ENCODE data around the gene GOLGA3. TPM values are rescaled to one million over a fixed set of nuclear protein-coding genes. Genes with fewer than 3 reads are reported as not detected.
"Not testable (repeated sequence)": the region's sequence is repeated elsewhere in the genome, so short reads cannot be mapped to it uniquely, and the experiment has no call there.

The GOLGA3 gene
- total RNA-seq, 2 donors from 2014 or later = 81.4 to 88.6 TPM

DNA sequence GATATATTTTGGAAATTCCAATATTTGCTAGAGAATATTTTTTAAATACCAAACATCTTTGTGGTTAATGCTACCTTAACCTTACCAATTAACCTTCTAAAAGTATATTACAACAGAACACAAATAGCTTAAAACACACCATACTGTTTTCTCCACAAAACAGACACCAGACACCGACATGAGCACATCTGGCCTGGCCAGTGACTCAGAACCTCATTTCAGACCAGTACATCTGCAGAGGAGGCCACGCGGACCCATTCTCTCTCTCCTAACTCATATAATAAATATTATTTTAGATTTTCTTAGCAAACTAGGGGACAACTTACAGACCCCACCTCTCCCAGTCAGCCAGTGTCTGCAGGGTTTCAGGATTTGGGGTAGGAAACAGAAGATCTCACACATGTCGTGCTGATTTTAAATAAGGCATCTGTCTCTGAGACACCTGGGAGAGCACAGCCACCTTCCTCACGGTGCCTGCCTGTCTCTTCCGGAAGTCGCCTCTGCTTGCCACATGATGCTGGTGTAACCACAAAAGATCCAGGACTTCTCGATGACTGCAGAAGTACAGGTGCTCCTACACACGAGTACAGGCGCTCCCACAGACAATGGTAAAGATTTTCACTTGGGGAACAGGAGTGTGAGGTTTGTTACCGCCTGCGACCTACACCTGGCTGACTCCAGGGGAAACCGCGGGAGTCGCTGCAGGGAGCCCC lies 57.4 kb downstream of the GOLGA3 start:
- ATAC-seq = no peak
- intact Hi-C loops (cut with DNase I, micrococcal nuclease) = no loop called here
- DNase-seq = peak in 1 of 2 donors; percentile 28

DNA sequence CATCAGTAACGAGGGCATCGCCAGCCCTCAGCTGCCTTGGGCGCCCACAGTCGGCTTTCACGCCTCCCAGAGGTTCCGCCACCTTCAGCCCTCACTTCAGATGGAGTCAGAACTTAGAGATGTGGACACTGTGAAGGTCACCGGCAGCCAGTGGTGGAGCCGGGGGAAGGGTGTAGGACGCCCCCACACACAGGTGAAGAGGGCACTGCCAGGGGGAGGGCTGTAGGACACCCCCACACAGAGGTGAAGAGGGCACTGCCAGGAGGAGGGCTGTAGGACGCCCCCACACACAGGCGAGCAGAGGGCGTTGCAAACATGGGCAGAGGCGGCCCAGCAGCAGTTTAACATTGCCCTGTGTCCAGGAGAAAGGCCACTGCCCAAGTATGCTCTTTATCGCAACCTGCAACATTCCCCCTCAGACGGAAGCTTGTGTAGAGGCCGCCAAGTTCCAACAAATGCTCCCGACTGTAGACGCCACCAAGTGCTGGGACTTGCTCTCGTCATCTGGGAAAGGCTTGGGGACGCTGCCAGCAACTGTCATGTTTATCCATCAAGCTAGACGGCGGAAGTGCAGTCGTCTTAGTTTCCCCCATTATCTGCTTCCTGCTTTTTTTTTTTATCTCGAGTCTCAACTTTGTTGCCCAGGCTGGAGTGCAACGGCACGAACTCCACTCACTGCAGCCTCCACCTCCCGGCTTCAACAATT lies 62.1 kb downstream of the GOLGA3 start:
- intact Hi-C loops (cut with DNase I, micrococcal nuclease) = no loop called here
- peak; percentile 14 for ATAC-seq
- DNase-seq = peak; percentile 52 to 60

DNA sequence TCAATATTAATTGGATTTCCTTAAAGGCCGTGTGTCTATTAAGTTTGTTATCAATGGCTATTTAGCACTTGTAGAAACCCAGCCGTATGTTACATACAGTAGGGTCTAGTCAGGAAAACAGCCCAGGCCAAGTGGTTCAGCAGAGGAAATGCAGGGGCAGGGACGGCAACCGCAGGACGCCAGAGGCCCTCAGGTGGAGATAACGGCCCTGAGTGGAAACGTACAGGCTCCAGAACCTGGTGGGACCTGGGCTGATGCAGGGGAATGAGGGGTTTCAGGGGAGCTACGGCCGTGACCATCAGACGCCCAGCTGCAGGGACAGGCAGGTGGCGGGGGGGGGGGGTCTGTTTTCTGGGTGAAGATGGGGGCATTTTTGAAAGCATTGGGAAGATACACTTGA lies 63.3 kb downstream of the GOLGA3 start:
- intact Hi-C loops (cut with DNase I, micrococcal nuclease) = no loop called here
- no peak for DNase-seq
- ATAC-seq = no peak

DNA sequence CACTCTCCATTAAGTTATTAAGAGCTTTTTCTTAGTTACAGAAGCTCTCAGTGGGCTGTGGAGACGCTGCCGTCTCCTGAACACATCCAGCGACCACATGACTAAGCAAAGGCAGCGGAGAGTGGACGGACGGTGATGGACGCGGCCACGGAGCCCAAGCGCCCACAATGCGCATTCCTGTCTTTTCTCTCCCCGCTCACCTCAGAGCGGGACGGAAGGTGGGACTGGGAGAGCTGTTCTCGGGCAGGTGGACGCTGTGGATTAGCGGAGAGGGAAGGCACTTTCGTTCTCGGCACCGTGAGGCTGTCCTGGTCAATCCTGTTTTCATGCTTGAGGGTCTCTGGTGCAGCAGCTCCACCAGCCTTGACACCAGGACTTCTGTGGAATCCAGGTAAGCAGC lies 64.4 kb downstream of the GOLGA3 start:
- ATAC-seq = no peak
- intact Hi-C loops (cut with DNase I, micrococcal nuclease) = no loop called here
- DNase-seq = no peak

DNA sequence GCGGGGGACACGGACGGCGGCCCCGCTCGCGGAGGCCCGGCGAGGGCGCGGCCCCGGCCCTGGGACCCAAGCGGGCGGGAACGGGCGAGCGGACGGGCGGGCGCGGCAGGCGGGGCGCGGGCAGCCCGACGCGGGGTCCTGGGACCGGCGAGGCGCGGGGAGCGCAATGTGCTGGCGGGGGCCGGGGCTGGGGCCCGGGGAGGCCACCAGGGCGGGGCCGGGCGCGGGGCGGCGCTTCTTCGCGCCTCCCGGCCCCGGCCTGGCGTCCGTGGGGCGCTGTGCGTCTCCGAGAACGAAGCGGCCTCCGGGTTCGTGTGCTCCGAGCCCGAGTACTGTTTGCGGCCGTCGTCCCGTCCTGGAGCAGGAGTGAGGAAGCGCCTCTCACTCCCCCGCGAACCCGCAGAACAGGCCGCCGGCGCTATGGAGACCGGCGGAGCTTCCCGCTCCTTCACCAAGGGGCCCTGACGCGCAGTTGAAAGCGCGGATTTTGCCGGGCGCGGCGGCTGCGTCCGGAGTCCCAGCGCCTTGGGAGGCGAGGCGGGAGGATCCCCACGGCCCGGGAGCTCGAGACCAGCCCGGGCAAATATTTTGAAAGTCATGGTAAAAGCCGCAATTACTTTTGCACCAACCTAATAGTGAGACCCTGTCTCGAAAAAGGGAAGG lies 66.6 kb downstream of the GOLGA3 start:
- intact Hi-C loops (cut with DNase I, micrococcal nuclease) = no loop called here
- peak; percentile 84 for DNase-seq
- peak; percentile 89 for ATAC-seq

DNA sequence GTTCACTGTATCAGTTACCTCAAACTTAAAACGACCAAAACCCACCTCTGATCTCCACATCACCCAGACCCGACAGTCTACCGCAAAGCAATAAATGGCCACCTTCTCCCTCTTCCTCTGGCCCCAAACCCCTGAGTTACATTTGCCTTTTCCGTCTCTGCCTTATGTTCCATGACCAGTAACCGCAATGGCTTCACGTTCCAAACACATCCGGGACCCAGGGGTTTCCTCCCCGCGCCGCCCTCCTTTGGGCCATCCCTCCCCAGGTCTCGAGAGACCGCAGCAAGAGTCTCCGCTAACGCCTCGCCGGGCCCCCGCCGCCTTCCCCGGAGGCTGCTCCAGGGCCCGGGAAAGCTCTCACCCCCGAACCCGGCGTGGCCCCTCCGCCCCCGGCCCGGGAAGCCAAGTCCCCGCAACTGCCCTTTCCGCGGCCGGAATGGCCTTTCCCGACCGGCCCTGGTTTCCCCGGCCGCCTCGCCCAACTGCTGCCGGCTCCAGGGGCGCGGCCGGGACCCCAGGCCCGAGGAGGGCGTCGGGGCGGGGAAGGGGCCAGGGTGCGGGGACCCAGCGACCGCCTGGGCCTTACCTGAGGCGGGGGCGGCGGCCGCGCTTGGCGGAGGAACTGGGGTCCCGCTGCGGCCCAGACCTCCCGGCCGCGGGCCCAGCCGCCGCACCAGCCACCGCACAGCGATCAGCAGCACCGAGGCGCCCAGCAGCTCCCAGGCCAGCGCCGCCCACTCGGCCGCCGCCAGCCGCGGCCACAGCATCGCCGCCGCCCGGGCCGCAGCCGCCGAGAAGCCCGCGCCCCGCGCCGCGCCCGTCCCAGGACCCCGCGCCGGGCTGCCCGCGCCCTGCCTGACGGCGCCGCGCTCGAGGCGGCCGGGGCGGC lies 67.4 kb downstream of the GOLGA3 start, which contains the start of gene ANKLE2:
TSS of gene ANKLE2 (minus strand) at position 801 of the 889 bp plus-strand sequence. CDS start at position 767, 34 bp downstream.
- intact Hi-C loops (cut with DNase I, micrococcal nuclease) = no loop called here
- DNase-seq = peak; percentile 50 to 67

DNA sequence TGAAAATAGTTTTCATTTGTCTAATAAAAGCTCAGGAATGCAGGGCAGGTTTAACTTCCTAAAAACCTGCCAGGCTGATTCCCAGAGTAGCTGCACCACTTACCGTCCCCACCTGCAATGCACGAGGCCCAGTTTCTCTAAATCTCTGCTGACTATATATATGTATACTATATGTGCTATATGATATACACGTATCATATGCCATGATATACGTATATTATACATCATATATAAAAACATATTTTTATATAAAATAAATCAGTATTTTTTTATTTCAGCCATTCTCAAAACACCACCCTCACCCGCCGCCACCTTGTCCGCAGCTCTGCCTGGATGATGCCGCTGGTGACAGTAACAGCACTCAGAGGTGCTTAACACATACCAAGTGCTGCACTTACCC lies 69.3 kb downstream of the GOLGA3 start:
- intact Hi-C loops (cut with DNase I, micrococcal nuclease) = no loop called here
- ATAC-seq (no peak), DNase-seq (no peak)

More for the DNA sequence above, 67.4 kb downstream of the GOLGA3 start, which contains the start of gene ANKLE2:
- peak; percentile 62 for ATAC-seq

DNA sequence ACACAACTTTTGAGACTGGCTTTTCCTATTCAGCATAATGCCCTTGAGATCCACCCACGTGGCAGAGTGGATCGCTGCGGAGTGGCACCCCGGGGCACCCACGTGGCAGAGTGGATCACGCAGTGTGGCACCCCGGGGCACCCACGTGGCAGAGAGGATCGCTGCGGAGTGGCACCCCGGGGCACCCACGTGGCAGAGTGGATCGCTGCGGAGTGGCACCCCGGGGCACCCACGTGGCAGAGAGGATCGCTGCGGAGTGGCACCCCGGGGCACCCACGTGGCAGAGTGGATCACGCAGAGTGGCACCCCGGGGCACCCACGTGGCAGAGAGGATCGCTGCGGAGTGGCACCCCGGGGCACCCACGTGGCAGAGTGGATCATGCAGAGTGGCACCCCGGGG lies 69.8 kb downstream of the GOLGA3 start:
- ATAC-seq; intact Hi-C loops (cut with DNase I, micrococcal nuclease); DNase-seq: not testable (repeated sequence)

DNA sequence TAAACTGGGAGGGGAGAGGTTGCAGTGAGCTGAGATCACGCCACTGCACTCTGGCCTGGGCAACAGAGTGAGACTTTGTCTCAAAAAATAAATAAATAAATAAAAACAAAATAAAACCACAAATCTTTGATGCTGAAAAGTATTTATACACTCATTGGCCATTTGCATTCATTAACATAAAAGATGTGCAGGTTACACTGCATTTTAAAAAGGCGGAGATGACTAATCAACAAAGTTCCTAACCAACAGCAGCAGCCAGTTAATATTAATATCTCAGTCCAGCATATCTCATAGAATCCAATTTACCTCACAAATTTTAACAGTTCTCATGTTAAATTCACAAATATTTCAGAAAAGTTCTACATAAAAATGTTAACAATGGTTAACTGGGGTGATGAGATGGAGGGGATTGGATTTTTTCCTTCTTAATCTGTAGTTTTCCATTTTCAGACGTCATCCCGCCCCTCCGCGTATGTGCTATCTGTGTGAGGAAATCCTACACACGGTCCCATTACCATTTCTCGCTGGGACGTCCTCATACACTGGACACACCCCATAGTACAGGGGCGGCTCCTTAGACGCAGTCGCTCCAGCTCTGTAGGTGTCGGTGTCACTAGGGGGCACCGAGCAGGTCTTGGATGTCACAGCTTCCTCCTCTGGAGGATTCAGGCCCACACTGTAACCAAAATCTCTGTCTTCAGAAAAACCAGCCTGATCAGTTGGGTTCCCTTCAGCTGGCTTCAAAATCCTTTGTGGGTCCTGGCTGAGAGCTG lies 74.3 kb downstream of the GOLGA3 start:
- intact Hi-C loops (cut with DNase I, micrococcal nuclease) = no loop called here
- ATAC-seq (no peak), DNase-seq (no peak)

DNA sequence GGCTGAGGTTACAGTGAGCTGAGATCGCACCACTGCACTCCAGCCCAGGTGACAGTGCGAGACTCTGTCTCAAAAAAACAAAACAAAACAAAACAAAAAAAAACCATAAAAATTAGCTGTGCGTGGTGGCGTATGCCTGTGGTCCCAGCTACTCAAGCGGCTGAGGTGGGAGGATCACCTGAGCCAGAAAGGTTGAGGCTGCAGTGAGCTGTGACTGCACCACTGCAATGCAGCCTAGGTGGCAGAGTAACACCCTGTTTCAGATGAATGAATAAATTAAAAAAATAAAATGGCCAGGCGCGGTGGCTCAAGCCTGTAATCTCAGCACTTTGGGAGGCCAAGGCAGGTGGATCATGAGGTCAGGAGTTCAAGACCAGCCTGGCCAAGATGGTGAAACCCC lies 75.0 kb downstream of the GOLGA3 start:
- intact Hi-C loops (cut with DNase I, micrococcal nuclease); DNase-seq; ATAC-seq: not testable (repeated sequence)

DNA sequence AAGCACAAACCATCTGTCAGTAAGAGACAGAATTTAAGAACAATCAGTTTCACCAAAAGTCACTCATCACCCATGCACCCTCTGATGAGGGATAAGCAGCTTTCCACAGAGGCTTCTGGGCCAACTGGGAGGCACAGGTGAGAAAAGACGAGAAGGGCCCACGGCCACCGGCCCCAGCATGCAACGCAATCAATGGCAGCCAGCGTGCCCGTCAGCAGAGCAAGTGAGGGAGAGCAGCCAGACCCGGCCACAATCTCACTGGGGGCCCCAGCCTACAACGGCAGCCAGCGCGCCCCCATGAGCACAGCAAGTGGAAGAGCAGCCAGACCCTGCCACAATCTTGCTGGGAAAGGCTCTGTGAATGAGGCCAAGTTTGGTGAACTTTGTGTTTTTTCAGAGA lies 80.3 kb downstream of the GOLGA3 start:
- intact Hi-C loops (cut with DNase I, micrococcal nuclease) = no loop called here
- ATAC-seq (no peak), DNase-seq (no peak)

DNA sequence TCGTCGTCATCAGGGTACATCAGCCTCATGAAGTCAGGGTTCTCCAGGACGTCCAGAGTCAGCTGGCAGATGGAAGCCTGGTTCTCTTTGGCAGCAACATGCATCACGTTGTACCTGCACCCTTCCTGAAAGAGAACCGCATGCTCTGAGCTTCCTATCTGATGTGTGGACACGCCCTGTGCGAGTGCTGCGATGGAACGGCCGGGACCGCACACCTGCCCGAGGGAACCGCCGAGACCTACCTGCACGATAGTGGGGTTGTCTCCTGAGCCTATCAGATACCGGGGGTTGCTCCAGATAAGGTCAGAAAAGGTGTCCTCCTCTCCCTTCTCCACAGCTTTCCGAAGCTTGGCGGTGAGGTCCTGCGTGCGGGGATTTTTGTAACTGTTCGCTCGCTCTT lies 80.8 kb downstream of the GOLGA3 start:
- ATAC-seq (no peak), DNase-seq (no peak)
- intact Hi-C loops (cut with DNase I, micrococcal nuclease) = no loop called here

DNA sequence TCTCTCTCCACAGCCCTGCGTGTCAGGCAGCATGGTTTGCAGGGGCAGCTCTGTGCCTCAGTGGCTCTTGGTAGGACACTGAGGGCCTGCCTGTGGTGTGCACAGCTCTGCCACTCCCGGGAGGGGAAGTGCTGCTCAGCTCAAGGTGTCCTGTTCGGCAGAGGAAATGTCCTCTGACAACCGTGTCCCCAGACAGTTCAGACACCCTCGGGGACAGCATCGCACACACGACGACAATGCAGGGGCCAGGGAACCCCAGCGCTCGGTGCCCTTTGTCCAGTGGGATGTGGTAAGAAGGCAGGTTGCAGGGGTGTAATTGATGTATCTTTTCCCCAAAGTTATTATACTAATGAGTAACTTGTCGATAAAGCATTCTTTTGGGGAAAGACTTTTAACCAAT lies 81.3 kb downstream of the GOLGA3 start:
- no peak for ATAC-seq
- DNase-seq = no peak
- intact Hi-C loops (cut with DNase I, micrococcal nuclease) = no loop called here

DNA sequence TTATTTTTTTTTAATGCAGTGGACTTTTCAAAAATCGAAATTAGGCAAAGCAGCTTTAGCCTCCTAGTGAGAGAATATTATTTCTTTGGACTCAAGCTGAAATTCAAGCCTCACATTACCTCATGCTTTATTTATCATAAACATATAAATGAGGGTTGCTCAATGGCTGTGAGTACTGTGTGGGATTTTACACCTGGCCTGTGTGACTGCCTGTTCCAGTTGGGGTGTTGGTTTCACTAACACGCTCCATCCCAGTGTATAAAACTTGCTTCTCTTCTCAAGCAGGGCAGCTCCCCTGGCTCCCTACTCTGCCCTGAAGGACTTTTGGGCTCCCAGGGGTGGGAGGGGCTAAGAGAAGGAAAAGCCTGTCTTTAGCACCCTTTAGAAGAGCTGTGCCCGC lies 82.1 kb downstream of the GOLGA3 start:
- DNase-seq (no peak), ATAC-seq (no peak)
- intact Hi-C loops (cut with DNase I, micrococcal nuclease) = no loop called here

DNA sequence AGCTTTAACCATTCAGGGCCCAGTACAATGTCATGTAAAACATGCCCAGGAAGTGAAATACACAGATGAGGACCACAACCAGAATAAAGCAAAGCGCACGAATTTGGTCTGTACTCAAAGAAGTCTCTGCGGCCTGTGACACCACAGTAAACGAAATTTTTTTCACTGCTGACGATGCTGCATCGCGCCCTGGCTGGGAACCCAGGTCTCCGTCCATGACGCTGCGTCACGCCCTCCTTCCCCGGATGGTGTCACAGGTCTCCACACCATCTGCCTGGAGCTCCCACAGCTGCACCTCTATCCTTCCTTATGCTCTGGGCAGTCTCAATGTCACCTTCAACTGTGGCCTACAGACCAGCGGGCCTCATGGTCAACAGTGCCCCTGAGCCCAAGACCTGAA lies 84.8 kb downstream of the GOLGA3 start:
- no peak for ATAC-seq
- DNase-seq = no peak
- intact Hi-C loops (cut with DNase I, micrococcal nuclease) = no loop called here

DNA sequence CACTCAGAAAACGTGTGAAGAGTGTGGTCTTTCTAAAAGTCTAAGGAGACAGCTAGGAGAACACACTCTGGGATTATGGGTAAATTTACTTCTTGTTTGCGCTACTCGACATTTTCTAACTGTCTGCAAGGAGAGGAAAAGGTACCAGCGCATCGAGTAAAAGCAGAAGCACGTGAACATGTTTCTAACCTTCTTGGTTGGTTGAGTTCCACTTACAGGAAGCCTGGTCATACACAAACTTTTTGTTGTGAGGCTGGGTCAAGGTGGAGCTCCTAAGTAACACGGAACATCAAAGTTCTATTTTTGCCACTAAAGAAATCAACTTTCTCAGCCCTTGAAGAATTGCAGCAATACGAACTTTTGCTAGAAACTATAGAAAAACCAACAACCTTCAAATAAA lies 87.0 kb downstream of the GOLGA3 start:
- ATAC-seq (no peak), DNase-seq (no peak)

DNA sequence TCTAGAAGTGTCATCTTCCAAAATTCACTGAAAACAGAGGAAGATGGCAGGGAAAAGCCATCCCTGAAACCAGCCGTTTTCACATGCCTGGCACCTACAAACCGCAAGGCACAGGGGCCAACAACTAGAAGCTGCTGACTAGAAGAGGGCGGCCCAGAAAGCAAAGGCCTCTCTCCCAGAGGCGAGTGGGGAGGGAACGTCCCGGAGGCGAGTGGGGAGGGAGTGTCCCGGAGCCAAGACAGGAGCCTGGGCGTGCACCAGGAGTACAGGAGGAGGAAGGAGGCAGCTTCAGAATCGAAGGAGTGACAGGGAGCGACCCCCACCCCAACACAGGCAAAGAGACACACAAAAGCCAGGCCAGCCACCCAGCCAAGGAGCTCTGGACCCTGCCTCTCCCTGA lies 88.0 kb downstream of the GOLGA3 start:
- ATAC-seq = no peak
- DNase-seq = no peak
- intact Hi-C loops (cut with DNase I, micrococcal nuclease) = no loop called here

More for the DNA sequence above, 87.0 kb downstream of the GOLGA3 start:
- intact Hi-C loops (cut with DNase I, micrococcal nuclease) = no loop called here

DNA sequence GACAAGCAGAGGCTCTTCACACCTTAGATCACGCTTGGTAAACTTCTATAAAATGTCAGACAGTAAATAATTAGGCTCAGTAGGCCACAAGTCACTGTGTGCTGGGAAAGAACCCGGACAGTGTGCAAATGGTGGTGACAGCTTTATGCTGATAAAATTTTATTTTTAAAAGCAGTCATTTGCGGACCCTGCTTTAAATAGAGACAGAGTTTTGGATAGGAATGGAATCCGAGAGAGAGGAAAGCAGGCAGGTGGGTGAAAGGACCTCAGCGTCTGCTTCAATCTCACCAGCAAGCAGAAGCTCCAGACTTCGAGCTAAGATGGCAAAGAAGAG lies 88.4 kb downstream of the GOLGA3 start:
- DNase-seq (no peak), ATAC-seq (no peak)
- intact Hi-C loops (cut with DNase I, micrococcal nuclease) = no loop called here
